ENCODE results near the gene PSMA6. TPM values are rescaled to one million over a fixed set of nuclear protein-coding genes. Genes with fewer than 3 reads are reported as not detected.

PSMA6 gene
- total RNA-seq, 4 donors from 2014 or later, result 62.7 to 175 (median 102) TPM

DNA sequence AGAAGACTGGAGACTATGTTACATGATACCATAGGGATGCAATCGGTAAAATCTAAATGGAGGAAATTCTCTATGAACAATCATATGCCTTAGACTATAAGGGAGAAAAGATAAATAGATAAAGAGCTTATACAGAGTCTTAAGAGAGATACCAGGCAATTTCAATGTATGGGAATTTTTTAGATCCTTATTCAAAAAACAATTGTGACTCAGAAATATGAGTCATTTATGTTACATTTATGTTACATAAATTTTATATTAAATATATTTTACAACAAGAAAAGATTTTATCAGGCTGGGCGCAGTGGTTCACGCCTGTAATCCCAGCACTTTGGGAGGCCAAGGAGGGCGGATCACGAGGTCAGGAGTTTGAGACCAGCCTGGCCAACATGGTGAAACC lies 36.5 kb upstream of the PSMA6 start:
- WGBS, 2 donors, result 81 to 83% methylated on average over 5 of the region's 5 CpGs
- no peak for DNase-seq (ENCODE audit: low spot score in 2 of 2)
- intact Hi-C loops (cut with DNase I; ENCODE audit: low total_unique reads), result no loop called here
- H3K4me3 ChIP-seq (ENCODE audit: low read depth, poor library complexity, severe bottlenecking), result no peak overlapping the region
- TF ChIP-seq POLR2A (IDR thresholded peaks at IDR 0.05), result no peak
- TF ChIP-seq, protein P1, sequence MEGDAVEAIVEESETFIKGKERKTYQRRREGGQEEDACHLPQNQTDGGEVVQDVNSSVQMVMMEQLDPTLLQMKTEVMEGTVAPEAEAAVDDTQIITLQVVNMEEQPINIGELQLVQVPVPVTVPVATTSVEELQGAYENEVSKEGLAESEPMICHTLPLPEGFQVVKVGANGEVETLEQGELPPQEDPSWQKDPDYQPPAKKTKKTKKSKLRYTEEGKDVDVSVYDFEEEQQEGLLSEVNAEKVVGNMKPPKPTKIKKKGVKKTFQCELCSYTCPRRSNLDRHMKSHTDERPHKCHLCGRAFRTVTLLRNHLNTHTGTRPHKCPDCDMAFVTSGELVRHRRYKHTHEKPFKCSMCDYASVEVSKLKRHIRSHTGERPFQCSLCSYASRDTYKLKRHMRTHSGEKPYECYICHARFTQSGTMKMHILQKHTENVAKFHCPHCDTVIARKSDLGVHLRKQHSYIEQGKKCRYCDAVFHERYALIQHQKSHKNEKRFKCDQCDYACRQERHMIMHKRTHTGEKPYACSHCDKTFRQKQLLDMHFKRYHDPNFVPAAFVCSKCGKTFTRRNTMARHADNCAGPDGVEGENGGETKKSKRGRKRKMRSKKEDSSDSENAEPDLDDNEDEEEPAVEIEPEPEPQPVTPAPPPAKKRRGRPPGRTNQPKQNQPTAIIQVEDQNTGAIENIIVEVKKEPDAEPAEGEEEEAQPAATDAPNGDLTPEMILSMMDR (IDR thresholded peaks at IDR 0.05), result no peak

DNA sequence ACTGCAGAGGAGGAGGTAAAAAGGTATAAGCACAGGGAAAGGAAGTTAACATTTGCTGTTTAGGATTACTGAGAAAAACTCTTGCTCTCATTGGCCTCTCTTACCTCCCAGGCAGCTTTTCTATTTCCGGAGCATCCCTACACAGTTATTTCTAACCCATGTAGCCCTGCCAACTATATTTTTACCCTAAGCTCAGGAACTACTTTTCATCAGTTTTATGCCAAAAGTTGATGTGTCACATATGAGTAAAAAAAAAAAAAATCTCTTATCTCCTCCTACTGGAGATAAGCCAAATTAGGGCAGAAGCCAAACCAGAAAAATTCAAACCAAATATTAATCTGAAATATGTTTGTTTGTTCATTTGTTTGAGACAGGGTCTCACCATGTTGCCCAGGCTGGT lies 34.4 kb upstream of the PSMA6 start:
- no peak for DNase-seq (ENCODE audit: low spot score in 2 of 2)
- TF ChIP-seq, protein P1 (IDR thresholded peaks at IDR 0.05), result no peak
- no peak for TF ChIP-seq POLR2A (IDR thresholded peaks at IDR 0.05)
- no peak overlapping the region for H3K4me3 ChIP-seq (ENCODE audit: low read depth, poor library complexity, severe bottlenecking)
- WGBS, 2 donors, result 32 to 50% methylated on average over 1 of the region's 1 CpG
- intact Hi-C loops (cut with DNase I; ENCODE audit: low total_unique reads), result no loop called here

DNA sequence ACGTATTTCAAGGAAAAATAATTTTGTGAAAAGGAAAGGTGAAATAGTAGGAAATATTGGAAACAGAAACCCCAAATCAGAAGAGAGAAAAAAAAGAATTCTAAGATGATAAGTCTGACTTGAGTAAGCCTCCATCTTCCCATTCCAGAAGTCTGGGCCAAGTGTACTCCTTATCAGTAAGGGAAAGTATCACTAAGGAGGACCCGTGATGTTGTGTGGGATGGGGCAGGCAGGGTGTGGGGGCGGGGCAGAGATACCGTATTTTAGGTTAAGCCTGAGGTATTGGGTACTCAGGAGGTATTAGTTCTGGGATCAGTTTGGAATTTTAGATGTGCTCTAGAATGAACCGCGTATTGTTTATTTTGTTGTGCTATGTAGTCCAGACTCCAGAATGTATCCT lies 33.8 kb upstream of the PSMA6 start:
- TF ChIP-seq POLR2A (IDR thresholded peaks at IDR 0.05), result no peak
- TF ChIP-seq, protein P1 (IDR thresholded peaks at IDR 0.05), result no peak
- WGBS, 2 donors, result 88% methylated on average over 6 of the region's 6 CpGs
- intact Hi-C loops (cut with DNase I; ENCODE audit: low total_unique reads), result no loop called here
- no peak overlapping the region for H3K4me3 ChIP-seq (ENCODE audit: low read depth, poor library complexity, severe bottlenecking)
- no peak for DNase-seq (ENCODE audit: low spot score in 2 of 2)

DNA sequence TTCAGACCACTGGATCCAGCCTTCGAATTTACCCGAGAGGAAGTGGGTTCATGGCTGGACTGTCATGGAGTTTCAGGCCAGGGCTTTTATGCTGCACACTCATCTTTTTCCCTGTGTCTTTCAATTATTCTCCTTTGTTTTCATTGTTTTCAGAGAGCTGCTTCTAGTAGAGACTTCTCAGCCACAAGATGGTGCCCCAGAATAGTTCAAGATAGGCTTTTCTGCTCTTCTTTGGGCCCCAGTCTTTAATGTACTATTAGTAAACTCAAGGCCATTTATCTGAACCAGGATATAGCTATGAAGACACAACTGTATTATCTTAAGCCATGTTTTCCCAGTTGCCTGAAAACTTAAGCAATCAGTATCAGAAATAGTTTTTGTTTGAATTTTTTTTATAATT lies 30.4 kb upstream of the PSMA6 start:
- 86 to 93% methylated on average over 2 of the region's 2 CpGs for WGBS, 2 donors
- intact Hi-C loops (cut with DNase I; ENCODE audit: low total_unique reads), result no loop called here
- no peak overlapping the region for H3K4me3 ChIP-seq (ENCODE audit: low read depth, poor library complexity, severe bottlenecking)
- no peak for TF ChIP-seq POLR2A (IDR thresholded peaks at IDR 0.05)
- TF ChIP-seq, protein P1 (IDR thresholded peaks at IDR 0.05), result no peak
- DNase-seq (ENCODE audit: low spot score in 2 of 2), result no peak

DNA sequence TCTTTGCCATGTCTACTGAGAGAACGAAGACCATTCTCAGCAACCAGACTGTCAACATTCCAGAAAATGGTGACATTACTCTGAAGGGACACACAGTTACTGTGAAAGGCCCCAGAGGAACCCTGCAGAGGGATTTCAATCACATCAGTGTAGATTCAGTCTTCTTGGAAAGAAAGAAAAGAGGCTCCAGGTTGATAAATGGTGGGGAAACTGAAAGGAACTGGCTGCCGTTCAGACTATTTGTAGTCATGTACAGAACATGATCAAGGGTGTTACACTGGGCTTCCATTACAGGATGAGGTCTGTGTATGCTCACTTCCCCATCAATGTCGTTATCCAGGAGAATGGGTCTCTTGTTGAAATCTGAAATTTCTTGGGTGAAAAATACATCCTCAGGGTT lies 29.7 kb upstream of the PSMA6 start:
- H3K4me3 ChIP-seq (ENCODE audit: low read depth, poor library complexity, severe bottlenecking), result no peak overlapping the region
- WGBS, 2 donors, result 87% methylated on average over 3 of the region's 3 CpGs
- no peak for DNase-seq (ENCODE audit: low spot score in 2 of 2)
- intact Hi-C loops (cut with DNase I; ENCODE audit: low total_unique reads), result no loop called here
- TF ChIP-seq POLR2A (IDR thresholded peaks at IDR 0.05), result no peak
- TF ChIP-seq, protein P1 (IDR thresholded peaks at IDR 0.05), result no peak

DNA sequence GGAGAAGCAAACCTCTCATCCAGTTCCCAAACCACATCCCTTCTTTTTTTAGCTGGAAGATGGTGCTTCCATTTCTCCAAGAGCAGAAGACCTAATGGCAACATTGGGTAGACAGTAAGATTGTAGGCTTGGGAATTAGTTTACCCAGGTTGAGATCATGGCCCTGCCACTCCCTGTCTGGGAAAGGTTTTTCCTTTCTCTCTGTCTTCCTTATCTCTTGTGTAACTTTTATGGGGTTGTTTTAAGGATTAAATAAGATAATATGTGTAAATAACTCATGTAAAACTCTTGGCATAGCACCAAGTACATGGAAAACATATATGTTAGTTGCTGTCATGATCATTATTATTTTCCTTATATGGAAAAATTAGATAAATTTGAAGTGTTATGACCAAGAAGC lies 23.2 kb upstream of the PSMA6 start:
- intact Hi-C loops (cut with DNase I; ENCODE audit: low total_unique reads), result no loop called here
- H3K4me3 ChIP-seq (ENCODE audit: low read depth, poor library complexity, severe bottlenecking), result no peak overlapping the region
- no peak for TF ChIP-seq POLR2A (IDR thresholded peaks at IDR 0.05)
- TF ChIP-seq, protein P1 (IDR thresholded peaks at IDR 0.05), result no peak
- no peak for DNase-seq (ENCODE audit: low spot score in 2 of 2)
